Tibial nerve (tissue), 4 donors: ENCODE results near the gene FAM168B. TPM values are rescaled to one million over a fixed set of nuclear protein-coding genes. Genes with fewer than 3 reads are reported as not detected.

Experiments used
- DNase-seq, 2 donors: peaks; one replicate each; pipeline ENCODE4 v3.0.0-alpha.2; 2019; ENCODE audit warnings: low spot score in 2 of 2
- H3K27ac ChIP-seq, 4 donors: fragments of 200-600 bp; sonication (generic) in 3 of 4; one replicate each; pipeline ENCODE4 v1.5.1; 2017 to 2019; ENCODE audit warnings: mild to moderate bottlenecking in 1 of 4
- H3K27me3 ChIP-seq, 2 donors: fragments of 200-600 bp; sonication (generic) in 1 of 2; one replicate each; pipeline versions ENCODE4 v1.5.1 to v1.6.0; 2017 to 2019
- H3K36me3 ChIP-seq, 3 donors: fragments of 200-600 bp; sonication (generic); one replicate each; pipeline ENCODE4 v1.5.1; 2018 to 2019
- H3K4me1 ChIP-seq, 4 donors: fragments of 200-600 bp; sonication (generic) in 3 of 4; one replicate each; pipeline ENCODE4 v1.5.1; 2017 to 2019
- H3K4me3 ChIP-seq, 4 donors: fragments of 200-600 bp; sonication (generic) in 3 of 4; one replicate each; pipeline ENCODE4 v1.5.1; 2017 to 2019; ENCODE audit warnings: mild to moderate bottlenecking in 1 of 4, moderate library complexity in 1 of 4
- H3K9me3 ChIP-seq, 4 donors: fragments of 200-600 bp; sonication (generic) in 3 of 4; one replicate each; pipeline ENCODE4 v1.5.1; 2017 to 2019
- EP300 ChIP-seq, 2 donors: sonication (generic); formaldehyde crosslinking; IDR thresholded peaks; one replicate each; pipeline ENCODE4 v1.6.1; 2017; ENCODE audit warnings: antibody characterized with exemption in 2 of 2, mild to moderate bottlenecking in 1 of 2
- POLR2A ChIP-seq, 2 donors: fragments of 450-650 bp; IDR thresholded peaks; one replicate each; pipeline ENCODE4 v1.6.1; 2017; ENCODE audit warnings: antibody characterized with exemption in 2 of 2, mild to moderate bottlenecking in 2 of 2, moderate library complexity in 2 of 2
- WGBS, 2 donors: methylation state at CpG; one replicate each; pipeline ENCODE4 v1.1.5; 2018; 5-methylcytosine and 5-hydroxymethylcytosine counted together
- total RNA-seq, 4 donors: library from RNA; depleted of rRNA; stranded (reverse); fragments of >200 nt; gene quantifications; one replicate each; pipeline ENCODE4 v1.1.0, GENCODE V29; 2016
- TF ChIP-seq, protein P1 (sequence below), 5 experiments: fragments of 200-600 bp in 3 of 5; fragments of 450-650 bp in 2 of 5; sonication (generic) in 3 of 5; IDR thresholded peaks; one replicate each; pipeline ENCODE4 v1.5.1; 2016 to 2019; ENCODE audit warnings: antibody characterized with exemption in 5 of 5, mild to moderate bottlenecking in 3 of 5, moderate library complexity in 2 of 5

Gene FAM168B
- total RNA-seq, 4 donors from 2014 or later, result 96.0 to 115 (median 107) TPM

DNA sequence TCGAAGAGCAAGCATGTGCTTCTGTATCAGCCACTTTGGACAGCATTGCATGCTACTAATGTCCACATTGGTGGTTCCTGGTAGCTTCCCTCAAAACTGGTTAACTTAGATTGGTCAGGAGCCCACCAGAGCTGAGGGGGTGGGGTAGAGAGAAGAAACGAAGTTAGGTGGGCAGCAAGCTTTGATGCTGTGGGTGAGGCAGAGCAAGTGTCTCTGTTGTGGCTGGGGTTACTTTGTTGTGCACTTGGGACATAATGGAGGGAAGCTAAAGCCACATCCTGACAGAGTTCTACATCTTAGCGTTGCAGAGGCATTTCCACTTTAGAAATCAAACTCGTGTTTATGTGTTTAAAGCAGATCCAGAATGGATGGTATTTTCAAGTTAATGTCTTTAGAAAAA, 82.7 kb downstream of the FAM168B start:
- WGBS, 2 donors, result 75 to 86% methylated on average over 4 of the region's 4 CpGs
- DNase-seq, result no peak
- H3K9me3 ChIP-seq, result no peaks in the 10 kb centered on the region
- H3K4me1 ChIP-seq, result no peaks in the 10 kb centered on the region
- no peak overlapping the region for H3K4me3 ChIP-seq
- no peak overlapping the region for H3K27ac ChIP-seq
- TF ChIP-seq EP300 (IDR thresholded peaks at IDR 0.05) (no peak), POLR2A (IDR thresholded peaks at IDR 0.05) (no peak)
- TF ChIP-seq, protein P1, sequence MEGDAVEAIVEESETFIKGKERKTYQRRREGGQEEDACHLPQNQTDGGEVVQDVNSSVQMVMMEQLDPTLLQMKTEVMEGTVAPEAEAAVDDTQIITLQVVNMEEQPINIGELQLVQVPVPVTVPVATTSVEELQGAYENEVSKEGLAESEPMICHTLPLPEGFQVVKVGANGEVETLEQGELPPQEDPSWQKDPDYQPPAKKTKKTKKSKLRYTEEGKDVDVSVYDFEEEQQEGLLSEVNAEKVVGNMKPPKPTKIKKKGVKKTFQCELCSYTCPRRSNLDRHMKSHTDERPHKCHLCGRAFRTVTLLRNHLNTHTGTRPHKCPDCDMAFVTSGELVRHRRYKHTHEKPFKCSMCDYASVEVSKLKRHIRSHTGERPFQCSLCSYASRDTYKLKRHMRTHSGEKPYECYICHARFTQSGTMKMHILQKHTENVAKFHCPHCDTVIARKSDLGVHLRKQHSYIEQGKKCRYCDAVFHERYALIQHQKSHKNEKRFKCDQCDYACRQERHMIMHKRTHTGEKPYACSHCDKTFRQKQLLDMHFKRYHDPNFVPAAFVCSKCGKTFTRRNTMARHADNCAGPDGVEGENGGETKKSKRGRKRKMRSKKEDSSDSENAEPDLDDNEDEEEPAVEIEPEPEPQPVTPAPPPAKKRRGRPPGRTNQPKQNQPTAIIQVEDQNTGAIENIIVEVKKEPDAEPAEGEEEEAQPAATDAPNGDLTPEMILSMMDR (IDR thresholded peaks at IDR 0.05), result no peak
- no peaks in the 10 kb centered on the region for H3K27me3 ChIP-seq
- H3K36me3 ChIP-seq, result no peaks in the 10 kb centered on the region

DNA sequence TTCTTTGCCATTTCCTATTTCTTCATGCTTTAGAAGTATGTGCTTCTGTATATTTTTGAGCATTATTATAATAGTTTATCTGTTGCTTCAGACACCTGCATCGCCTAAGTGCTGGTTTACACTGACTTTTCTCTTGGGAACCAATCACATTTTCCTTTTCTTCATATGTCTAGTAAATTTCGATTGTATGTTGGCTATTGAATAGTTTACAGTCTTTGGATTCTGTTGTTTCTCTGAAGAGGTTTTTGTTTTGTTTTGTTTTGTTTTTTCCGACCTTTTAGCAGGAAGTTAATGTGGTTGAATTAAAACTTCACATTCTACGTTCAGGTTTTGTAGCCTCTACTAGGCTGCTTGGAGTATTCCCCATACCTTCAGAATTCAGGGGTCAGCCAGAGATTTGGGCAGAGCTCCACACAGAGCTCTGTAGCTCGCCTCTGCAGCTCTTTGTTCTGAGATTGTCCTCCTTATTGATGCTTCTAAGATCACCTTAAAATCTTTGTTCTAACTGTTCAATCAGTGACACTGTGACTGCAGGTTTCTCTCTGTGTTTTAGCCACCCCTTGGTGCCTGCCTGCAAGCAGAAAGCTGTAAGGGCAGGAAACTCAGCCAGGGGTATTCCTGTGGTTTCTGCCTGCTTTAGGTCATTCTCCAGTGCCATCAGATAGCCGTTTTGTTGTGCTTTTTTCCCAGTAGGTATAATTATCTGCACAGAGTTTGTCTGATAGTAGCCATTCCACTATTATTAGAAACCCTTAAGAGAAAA, 83.4 kb downstream of the FAM168B start:
- Histone ChIP-seq H3K4me1 (no peaks in the 10 kb centered on the region), H3K27me3 (no peaks in the 10 kb centered on the region), H3K27ac (no peak overlapping the region), H3K9me3 (no peaks in the 10 kb centered on the region), H3K4me3 (no peak overlapping the region), H3K36me3 (no peaks in the 10 kb centered on the region)
- no peak for DNase-seq
- WGBS, 2 donors, result 66 to 69% methylated on average over 6 of the region's 6 CpGs
- TF ChIP-seq POLR2A (IDR thresholded peaks at IDR 0.05), result no peak
- TF ChIP-seq, protein P1 (IDR thresholded peaks at IDR 0.05), result no peak
- no peak for TF ChIP-seq EP300 (IDR thresholded peaks at IDR 0.05)

DNA sequence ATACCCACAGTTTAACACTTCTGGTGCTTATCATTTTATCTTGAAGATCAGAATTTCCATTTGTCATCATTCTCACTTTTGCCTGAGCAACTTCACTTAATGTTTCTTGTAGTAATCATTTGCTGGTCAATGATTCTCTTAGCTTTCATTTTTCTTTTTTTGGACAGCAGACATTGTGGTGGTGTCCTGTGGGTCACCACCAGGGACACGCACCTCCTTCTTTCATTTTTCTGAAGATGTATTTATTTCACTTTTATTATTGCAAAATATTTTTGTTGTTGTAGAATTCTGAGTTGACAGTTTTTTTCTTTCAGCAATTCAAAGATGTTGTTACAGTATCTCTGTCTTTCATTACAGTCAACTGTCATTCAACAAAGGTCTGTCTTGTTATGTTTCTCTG, 84.3 kb downstream of the FAM168B start:
- WGBS, 2 donors, result 74 to 97% methylated on average over 1 of the region's 1 CpG
- no peaks in the 10 kb centered on the region for H3K9me3 ChIP-seq
- H3K4me3 ChIP-seq, result no peak overlapping the region
- no peaks in the 10 kb centered on the region for H3K36me3 ChIP-seq
- no peaks in the 10 kb centered on the region for H3K27me3 ChIP-seq
- H3K27ac ChIP-seq, result no peak overlapping the region
- DNase-seq, result no peak
- H3K4me1 ChIP-seq, result no peaks in the 10 kb centered on the region
- no peak for TF ChIP-seq EP300 (IDR thresholded peaks at IDR 0.05)
- no peak for TF ChIP-seq POLR2A (IDR thresholded peaks at IDR 0.05)
- TF ChIP-seq, protein P1 (IDR thresholded peaks at IDR 0.05), result no peak

DNA sequence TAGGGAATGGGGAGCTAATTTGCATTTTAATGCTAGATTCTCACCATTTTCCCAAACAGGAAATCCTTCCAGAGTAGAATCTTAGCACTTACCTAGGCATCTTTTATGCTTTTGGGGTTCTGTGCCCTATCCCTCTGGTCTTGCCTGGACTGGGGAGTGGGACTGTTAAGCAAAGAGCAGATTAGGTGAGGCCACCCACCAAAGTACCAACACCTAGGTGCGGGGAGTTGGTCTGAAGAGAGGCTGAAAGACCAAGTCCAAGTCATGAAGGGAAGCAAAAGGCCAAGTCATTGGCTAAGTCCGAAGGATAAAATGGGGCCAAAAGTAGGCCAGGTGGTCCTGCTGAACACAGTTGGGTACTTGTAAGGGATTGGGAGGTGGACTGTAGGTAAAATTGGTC, 86.7 kb downstream of the FAM168B start:
- no peak overlapping the region for H3K4me3 ChIP-seq
- no peaks in the 10 kb centered on the region for H3K4me1 ChIP-seq
- WGBS, 2 donors, result 94 to 98% methylated on average over 2 of the region's 2 CpGs
- no peak overlapping the region for H3K27ac ChIP-seq
- H3K9me3 ChIP-seq, result no peaks in the 10 kb centered on the region
- no peaks in the 10 kb centered on the region for H3K27me3 ChIP-seq
- DNase-seq, result no peak
- TF ChIP-seq POLR2A (IDR thresholded peaks at IDR 0.05) (no peak), EP300 (IDR thresholded peaks at IDR 0.05) (no peak)
- TF ChIP-seq, protein P1 (IDR thresholded peaks at IDR 0.05), result no peak
- no peaks in the 10 kb centered on the region for H3K36me3 ChIP-seq

DNA sequence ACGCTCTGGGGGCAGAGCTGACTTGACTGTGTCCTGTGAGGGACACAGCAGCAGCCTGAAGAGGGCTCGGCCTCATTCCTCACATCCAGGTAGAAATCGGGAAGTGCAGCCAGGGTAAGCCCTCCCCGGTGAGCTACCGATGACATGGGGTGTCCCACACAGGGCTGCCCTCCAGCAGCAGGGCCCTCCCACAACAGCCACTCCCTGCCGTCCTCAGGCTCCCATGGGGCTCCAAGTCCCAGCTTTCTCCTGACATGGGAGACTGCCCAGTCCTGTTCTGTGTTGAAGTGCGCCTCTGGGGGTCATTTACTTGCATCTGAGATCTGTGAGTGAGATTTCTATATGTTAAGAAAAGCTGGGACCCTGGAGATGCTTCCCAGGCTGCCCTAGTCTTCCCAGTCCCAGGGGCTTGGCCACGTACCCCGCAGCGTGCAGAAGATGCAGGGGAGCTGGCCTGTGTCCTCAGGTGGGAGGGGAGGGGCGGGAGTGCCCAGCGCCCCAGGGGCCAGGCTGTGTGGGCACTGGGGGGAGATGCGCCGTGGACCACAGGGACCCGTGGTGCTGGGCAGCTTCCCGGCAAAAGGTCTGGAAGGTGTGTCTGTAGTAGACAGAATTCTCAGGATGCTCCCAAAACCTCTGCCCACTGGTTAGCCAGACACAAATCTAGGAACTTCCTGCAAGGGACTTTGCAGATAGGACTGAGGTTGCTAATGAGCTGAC, 87.9 kb downstream of the FAM168B start:
- TF ChIP-seq, protein P1 (IDR thresholded peaks at IDR 0.05), result no peak
- TF ChIP-seq POLR2A (IDR thresholded peaks at IDR 0.05) (no peak), EP300 (IDR thresholded peaks at IDR 0.05) (no peak)
- Histone ChIP-seq H3K4me3 (no peak overlapping the region), H3K36me3 (no peaks in the 10 kb centered on the region), H3K27ac (no peak overlapping the region), H3K27me3 (no peaks in the 10 kb centered on the region), H3K4me1 (no peaks in the 10 kb centered on the region), H3K9me3 (no peaks in the 10 kb centered on the region)
- WGBS, 2 donors, result 69 to 79% methylated on average over 9 to 15 of the region's 16 CpGs
- DNase-seq, result no peak
